GM19099 (cell line): ENCODE measurements around the gene PNRC2.

Experiments
- POLR2A ChIP-seq: IDR thresholded peaks from 3 replicates; pipeline ENCODE4 v1.6.1; 2011; ENCODE audit warnings: low read depth; ENCODE audit not compliant: insufficient read length; ENCODE audit errors: extremely low read depth

The PNRC2 gene

GRCh38 chr1:23967871-23968270 lies 8.2 kb downstream of the PNRC2 start:
- TF ChIP-seq POLR2A = no peak

GRCh38 chr1:23977187-23977853 lies 17.7 kb downstream of the PNRC2 start:
- no peak for TF ChIP-seq POLR2A

- no peak for TF ChIP-seq POLR2A
These were observed 18.2 kb downstream of the PNRC2 start for GRCh38 chr1:23977854-23978191.

- no peak for TF ChIP-seq POLR2A
These were observed 19.2 kb downstream of the PNRC2 start for GRCh38 chr1:23978805-23979204.

GRCh38 chr1:23979387-23979880 lies 19.8 kb downstream of the PNRC2 start:
- no peak for TF ChIP-seq POLR2A

- peak; percentile 99 for TF ChIP-seq POLR2A
These were observed 20.5 kb downstream of the PNRC2 start, which contains the start of gene SRSF10 for GRCh38 chr1:23979881-23980727. Gene SRSF10 (minus strand): TSS chr1:23980327. CDS start chr1:23980255, 72 bp downstream.

GRCh38 chr1:23980728-23981070 lies 21.1 kb downstream of the PNRC2 start:
- no peak for TF ChIP-seq POLR2A

- TF ChIP-seq POLR2A = no peak
These were observed 25.0 kb downstream of the PNRC2 start for GRCh38 chr1:23984417-23985186.

- no peak for TF ChIP-seq POLR2A
These were observed 29.6 kb downstream of the PNRC2 start for GRCh38 chr1:23989263-23989662.

- no peak for TF ChIP-seq POLR2A
These were observed 35.8 kb downstream of the PNRC2 start for GRCh38 chr1:23995431-23995837.

GRCh38 chr1:23996700-23997229 lies 37.1 kb downstream of the PNRC2 start:
- TF ChIP-seq POLR2A = no peak

- no peak for TF ChIP-seq POLR2A
These were observed 38.2 kb downstream of the PNRC2 start for GRCh38 chr1:23997812-23998211.

- TF ChIP-seq POLR2A = no peak
These were observed 39.6 kb downstream of the PNRC2 start for GRCh38 chr1:23999156-23999671.

GRCh38 chr1:24002695-24003094 lies 43.1 kb downstream of the PNRC2 start:
- TF ChIP-seq POLR2A = no peak
